GM18498 (cell line): ENCODE data around the gene TXN2.
"Not testable (repeated sequence)": the region's sequence is repeated elsewhere in the genome, so short reads cannot be mapped to it uniquely, and the experiment has no call there.

Source experiments
- ATAC-seq: cut with Tn5 transposase; IDR thresholded peaks from one replicate; pipeline ENCODE4 v1.9.1; 2021; ENCODE audit warnings: mild to moderate bottlenecking, moderate library complexity; ENCODE audit not compliant: unreplicated experiment

Gene TXN2

GRCh38 chr22:36432592-36433317 lies 48.7 kb downstream of the TXN2 start:
- ATAC-seq: no peak

- ATAC-seq: no peak
Measured at GRCh38 chr22:36431977-36432376, 49.5 kb downstream of the TXN2 start.

- no peak for ATAC-seq
Measured at GRCh38 chr22:36430863-36431262, 50.6 kb downstream of the TXN2 start.

- not testable (repeated sequence) for ATAC-seq
Measured at GRCh38 chr22:36427952-36428351, 53.5 kb downstream of the TXN2 start.

- no peak for ATAC-seq
Measured at GRCh38 chr22:36425977-36426523, 55.4 kb downstream of the TXN2 start.

GRCh38 chr22:36424901-36425579 lies 56.4 kb downstream of the TXN2 start:
- no peak for ATAC-seq

GRCh38 chr22:36424466-36424865 lies 57.0 kb downstream of the TXN2 start:
- ATAC-seq: not testable (repeated sequence)

GRCh38 chr22:36423461-36424404 lies 57.7 kb downstream of the TXN2 start:
- no peak for ATAC-seq

GRCh38 chr22:36422287-36423014 lies 59.0 kb downstream of the TXN2 start:
- no peak for ATAC-seq

- no peak for ATAC-seq
Measured at GRCh38 chr22:36419912-36420882, 61.2 kb downstream of the TXN2 start.

- ATAC-seq: no peak
Measured at GRCh38 chr22:36419177-36419911, 62.1 kb downstream of the TXN2 start.

GRCh38 chr22:36417281-36417686 lies 64.2 kb downstream of the TXN2 start:
- ATAC-seq: no peak
